ENCODE measurements around the gene SPEG. TPM values are rescaled to one million over a fixed set of nuclear protein-coding genes. Genes with fewer than 3 reads are reported as not detected.

SPEG gene
- total RNA-seq, 2 experiments from 2014 or later, result 15.3 to 17.7 TPM

DNA sequence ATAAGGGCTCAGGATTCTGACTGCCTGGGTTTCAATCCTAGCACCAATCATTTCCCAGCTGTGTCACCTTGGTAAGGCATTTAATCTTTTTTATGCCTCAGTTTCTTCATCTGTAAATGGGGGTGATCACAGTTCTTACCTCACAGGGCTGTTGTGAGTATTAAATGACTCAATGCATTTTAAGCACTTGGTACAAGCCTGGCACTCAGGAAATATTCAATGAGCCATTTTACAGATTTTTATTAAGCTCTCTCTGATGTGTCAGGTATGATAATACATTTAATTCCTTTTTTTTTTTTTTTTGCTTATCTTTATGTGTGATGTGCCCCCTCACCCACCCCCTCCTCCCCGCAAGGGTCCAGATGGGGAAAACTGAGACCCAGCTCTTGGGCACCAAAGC lies 12.0 kb downstream of the SPEG start:
- H3K4me3 Mint-ChIP-seq, result peak overlapping the region; percentile 51

DNA sequence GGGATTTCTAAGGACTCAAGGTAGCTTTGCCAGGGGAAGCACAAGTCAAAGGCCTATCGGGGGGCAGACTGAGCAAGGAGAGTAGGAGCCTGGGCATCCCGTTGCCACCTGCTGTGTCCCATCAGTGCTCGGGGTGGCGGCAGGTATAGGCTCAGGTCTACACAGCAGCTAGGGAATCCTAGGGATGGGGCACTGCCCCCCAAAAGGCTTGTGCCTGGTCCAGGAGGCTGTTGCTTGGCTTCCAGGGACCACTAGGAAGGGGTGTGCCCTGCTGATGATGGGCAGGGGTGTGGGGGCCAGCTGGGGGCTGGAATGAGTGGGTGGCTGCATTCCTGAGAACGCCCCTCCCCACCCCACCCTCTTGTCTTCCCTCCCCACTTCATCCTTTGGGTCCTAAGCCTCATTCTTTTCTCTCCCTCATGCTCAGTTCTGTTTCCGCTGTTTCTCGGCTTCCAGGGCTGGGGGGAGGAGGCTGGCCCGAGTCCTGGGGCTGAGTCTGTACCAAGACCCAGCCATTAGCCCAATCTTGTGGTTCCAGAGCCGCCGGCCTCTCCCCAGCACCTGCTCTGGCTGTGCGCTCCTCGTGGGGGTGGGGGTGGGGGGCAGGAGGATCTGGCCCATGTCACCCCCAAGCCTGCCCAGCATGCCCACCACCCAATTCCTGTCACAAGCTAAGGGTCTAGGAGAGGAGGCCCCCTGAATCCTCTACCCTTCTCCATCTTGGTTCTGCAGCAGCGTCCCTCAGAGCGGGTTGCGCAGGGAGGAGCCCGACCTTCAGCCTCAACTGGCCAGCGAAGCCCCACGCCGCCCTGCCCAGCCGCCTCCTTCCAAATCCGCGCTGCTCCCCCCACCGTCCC lies 12.8 kb downstream of the SPEG start:
- peaks cover 13% of the 10 kb centered on the region for H3K4me1 Mint-ChIP-seq (ENCODE audit: low read depth)
- H3K4me3 Mint-ChIP-seq, result no peak overlapping the region
- no peaks in the 10 kb centered on the region for H3K9me3 Mint-ChIP-seq
- TF ChIP-seq, protein P1, sequence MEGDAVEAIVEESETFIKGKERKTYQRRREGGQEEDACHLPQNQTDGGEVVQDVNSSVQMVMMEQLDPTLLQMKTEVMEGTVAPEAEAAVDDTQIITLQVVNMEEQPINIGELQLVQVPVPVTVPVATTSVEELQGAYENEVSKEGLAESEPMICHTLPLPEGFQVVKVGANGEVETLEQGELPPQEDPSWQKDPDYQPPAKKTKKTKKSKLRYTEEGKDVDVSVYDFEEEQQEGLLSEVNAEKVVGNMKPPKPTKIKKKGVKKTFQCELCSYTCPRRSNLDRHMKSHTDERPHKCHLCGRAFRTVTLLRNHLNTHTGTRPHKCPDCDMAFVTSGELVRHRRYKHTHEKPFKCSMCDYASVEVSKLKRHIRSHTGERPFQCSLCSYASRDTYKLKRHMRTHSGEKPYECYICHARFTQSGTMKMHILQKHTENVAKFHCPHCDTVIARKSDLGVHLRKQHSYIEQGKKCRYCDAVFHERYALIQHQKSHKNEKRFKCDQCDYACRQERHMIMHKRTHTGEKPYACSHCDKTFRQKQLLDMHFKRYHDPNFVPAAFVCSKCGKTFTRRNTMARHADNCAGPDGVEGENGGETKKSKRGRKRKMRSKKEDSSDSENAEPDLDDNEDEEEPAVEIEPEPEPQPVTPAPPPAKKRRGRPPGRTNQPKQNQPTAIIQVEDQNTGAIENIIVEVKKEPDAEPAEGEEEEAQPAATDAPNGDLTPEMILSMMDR (IDR thresholded peaks at IDR 0.05), result no peak
- ATAC-seq (ENCODE audit: poor library complexity) (no peak), DNase-seq (no peak)
- H3K27me3 Mint-ChIP-seq, result peaks cover 43% of the 10 kb centered on the region
- ChIA-PET CTCF (no interaction called here), POLR2A (no interaction called here)
- Histone ChIP-seq H3K27me3 (ENCODE audit: control insufficient read depth in 1 of 2, insufficient read depth in 2 of 2, low read length in 2 of 2) (peaks cover 30 to 34% of the 10 kb centered on the region in 2 experiments), H3K4me1 (ENCODE audit: insufficient read depth, low read length) (peaks cover 4% of the 10 kb centered on the region), H3K36me3 (ENCODE audit: insufficient read depth, low read length) (no peaks in the 10 kb centered on the region), H3K9me3 (ENCODE audit: control insufficient read depth in 1 of 2, insufficient read depth in 1 of 2, low read length in 2 of 2) (peaks cover 0 to 4% of the 10 kb centered on the region in 2 experiments), H3K4me3 (ENCODE audit: low read length) (no peak overlapping the region), H3K27ac (ENCODE audit: low read depth in 1 of 2, low read length in 2 of 2) (no peak overlapping the region)
- no peaks in the 10 kb centered on the region for H3K36me3 Mint-ChIP-seq (ENCODE audit: low read depth)
- intact Hi-C loops (cut with DNase I, micrococcal nuclease), result no loop called here
- no peak overlapping the region for H3K27ac Mint-ChIP-seq

More for the DNA sequence above, 12.0 kb downstream of the SPEG start:
- Histone ChIP-seq H3K4me3 (ENCODE audit: low read length) (no peak overlapping the region), H3K27ac (ENCODE audit: low read depth in 1 of 2, low read length in 2 of 2) (no peak overlapping the region), H3K9me3 (ENCODE audit: control insufficient read depth in 1 of 2, insufficient read depth in 1 of 2, low read length in 2 of 2) (peaks cover 0 to 4% of the 10 kb centered on the region in 2 experiments), H3K27me3 (ENCODE audit: control insufficient read depth in 1 of 2, insufficient read depth in 2 of 2, low read length in 2 of 2) (peaks cover 30% of the 10 kb centered on the region in 2 experiments), H3K36me3 (ENCODE audit: insufficient read depth, low read length) (no peaks in the 10 kb centered on the region), H3K4me1 (ENCODE audit: insufficient read depth, low read length) (peaks cover 5% of the 10 kb centered on the region)
- ChIA-PET POLR2A (no interaction called here), CTCF (no interaction called here)
- TF ChIP-seq, protein P1 (IDR thresholded peaks at IDR 0.05), result no peak
- Mint-ChIP-seq H3K27me3 (peaks cover 43% of the 10 kb centered on the region), H3K9me3 (no peaks in the 10 kb centered on the region), H3K4me1 (ENCODE audit: low read depth) (peaks cover 13% of the 10 kb centered on the region), H3K27ac (no peak overlapping the region), H3K36me3 (ENCODE audit: low read depth) (no peaks in the 10 kb centered on the region)
- ATAC-seq (ENCODE audit: poor library complexity) (no peak), DNase-seq (no peak)
- intact Hi-C loops (cut with DNase I, micrococcal nuclease), result no loop called here

DNA sequence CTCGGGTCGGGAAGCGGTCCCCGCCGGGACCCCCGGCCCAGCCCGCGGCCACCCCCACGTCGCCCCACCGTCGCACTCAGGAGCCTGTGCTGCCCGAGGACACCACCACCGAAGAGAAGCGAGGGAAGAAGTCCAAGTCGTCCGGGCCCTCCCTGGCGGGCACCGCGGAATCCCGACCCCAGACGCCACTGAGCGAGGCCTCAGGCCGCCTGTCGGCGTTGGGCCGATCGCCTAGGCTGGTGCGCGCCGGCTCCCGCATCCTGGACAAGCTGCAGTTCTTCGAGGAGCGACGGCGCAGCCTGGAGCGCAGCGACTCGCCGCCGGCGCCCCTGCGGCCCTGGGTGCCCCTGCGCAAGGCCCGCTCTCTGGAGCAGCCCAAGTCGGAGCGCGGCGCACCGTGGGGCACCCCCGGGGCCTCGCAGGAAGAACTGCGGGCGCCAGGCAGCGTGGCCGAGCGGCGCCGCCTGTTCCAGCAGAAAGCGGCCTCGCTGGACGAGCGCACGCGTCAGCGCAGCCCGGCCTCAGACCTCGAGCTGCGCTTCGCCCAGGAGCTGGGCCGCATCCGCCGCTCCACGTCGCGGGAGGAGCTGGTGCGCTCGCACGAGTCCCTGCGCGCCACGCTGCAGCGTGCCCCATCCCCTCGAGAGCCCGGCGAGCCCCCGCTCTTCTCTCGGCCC lies 13.6 kb downstream of the SPEG start:
- ATAC-seq (ENCODE audit: poor library complexity) (no peak), DNase-seq (no peak)
- POLR2A ChIA-PET, result no interaction called here
- CTCF ChIA-PET, result no interaction called here
- no peaks in the 10 kb centered on the region for H3K36me3 ChIP-seq (ENCODE audit: insufficient read depth, low read length)
- TF ChIP-seq, protein P1 (IDR thresholded peaks at IDR 0.05), result no peak
- H3K27me3 Mint-ChIP-seq, result peaks cover 36% of the 10 kb centered on the region
- H3K36me3 Mint-ChIP-seq (ENCODE audit: low read depth), result no peaks in the 10 kb centered on the region
- H3K27ac Mint-ChIP-seq, result no peak overlapping the region
- no peaks in the 10 kb centered on the region for H3K4me1 ChIP-seq (ENCODE audit: insufficient read depth, low read length)
- H3K27me3 ChIP-seq (ENCODE audit: control insufficient read depth in 1 of 2, insufficient read depth in 2 of 2, low read length in 2 of 2), result peaks cover 26 to 35% of the 10 kb centered on the region in 2 experiments
- intact Hi-C loops (cut with DNase I, micrococcal nuclease), result no loop called here
- no peak overlapping the region for H3K4me3 ChIP-seq (ENCODE audit: low read length)
- no peaks in the 10 kb centered on the region for H3K9me3 Mint-ChIP-seq
- no peak overlapping the region for H3K27ac ChIP-seq (ENCODE audit: low read depth in 1 of 2, low read length in 2 of 2)
- no peak overlapping the region for H3K4me3 Mint-ChIP-seq
- H3K4me1 Mint-ChIP-seq (ENCODE audit: low read depth), result peaks cover 5% of the 10 kb centered on the region
- peaks cover 0 to 4% of the 10 kb centered on the region in 2 experiments for H3K9me3 ChIP-seq (ENCODE audit: control insufficient read depth in 1 of 2, insufficient read depth in 1 of 2, low read length in 2 of 2)
